Stimulated activated naive CD8-positive, alpha-beta T cell treated with anti-CD3 and anti-CD28 coated beads, Interleukin-15, amount 100 ng/mL, for 72 hours (primary cell): ENCODE data around the gene TTC33.
"Not testable (repeated sequence)": the region's sequence is repeated elsewhere in the genome, so short reads cannot be mapped to it uniquely, and the experiment has no call there.

ENCODE experiments used
- ATAC-seq: fragments of 150-1000 bp; cut with Tn5 transposase; 2 replicates; pipeline ENCODE4 v1.10.0; 2021; ENCODE audit warnings: mild to moderate bottlenecking, moderate library complexity
- DNase-seq, 2 donors: peaks; one replicate each; pipeline ENCODE4 v3.0.0; 2021 to 2022
- H3K27ac Mint-ChIP-seq, 2 donors: one replicate each; pipeline ENCODE4 v1.8.0; 2022; ENCODE audit warnings: mild to moderate bottlenecking in 2 of 2, mixed read lengths in 2 of 2, moderate library complexity in 2 of 2
- H3K27me3 Mint-ChIP-seq: one replicate; pipeline ENCODE4 v1.8.0; 2022; ENCODE audit warnings: mixed read lengths
- H3K4me1 Mint-ChIP-seq: one replicate; pipeline ENCODE4 v1.8.0; 2022; ENCODE audit warnings: mild to moderate bottlenecking, mixed read lengths
- H3K4me3 Mint-ChIP-seq, 2 donors: one replicate each; pipeline ENCODE4 v1.8.0; 2022; ENCODE audit warnings: mild to moderate bottlenecking in 2 of 2, mixed read lengths in 2 of 2, moderate library complexity in 1 of 2
- H3K9me3 Mint-ChIP-seq, 2 donors: one replicate each; pipeline ENCODE4 v1.8.0; 2022; ENCODE audit warnings: mixed read lengths in 2 of 2

TTC33 gene

DNA sequence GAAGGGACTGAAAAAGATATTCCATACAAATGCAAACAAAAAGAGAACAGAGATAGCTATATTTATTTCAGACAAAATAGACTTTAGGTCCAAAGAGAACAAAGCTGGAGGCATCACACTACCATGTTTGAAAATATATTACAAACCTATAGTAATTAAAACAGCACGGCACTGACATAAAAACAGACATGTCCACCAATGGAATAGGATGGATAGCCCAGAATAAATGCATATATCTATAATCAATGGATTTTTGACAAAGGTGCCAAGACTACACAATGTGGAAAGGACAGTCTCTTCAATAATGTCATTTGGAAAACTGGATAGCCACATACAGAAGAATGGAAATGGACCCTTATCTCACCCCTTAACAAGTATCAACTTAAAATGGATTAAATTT, 32.2 kb upstream of the TTC33 start:
- Mint-ChIP-seq H3K27me3 (no peaks in the 10 kb centered on the region), H3K4me1 (peaks cover 49% of the 10 kb centered on the region), H3K9me3 (peaks cover 0 to 6% of the 10 kb centered on the region in 2 donors), H3K27ac (peak overlapping the region in 1 of 2 donors; percentile 24), H3K4me3 (no peak overlapping the region)
- ATAC-seq, result no peak
- DNase-seq, result no peak

DNA sequence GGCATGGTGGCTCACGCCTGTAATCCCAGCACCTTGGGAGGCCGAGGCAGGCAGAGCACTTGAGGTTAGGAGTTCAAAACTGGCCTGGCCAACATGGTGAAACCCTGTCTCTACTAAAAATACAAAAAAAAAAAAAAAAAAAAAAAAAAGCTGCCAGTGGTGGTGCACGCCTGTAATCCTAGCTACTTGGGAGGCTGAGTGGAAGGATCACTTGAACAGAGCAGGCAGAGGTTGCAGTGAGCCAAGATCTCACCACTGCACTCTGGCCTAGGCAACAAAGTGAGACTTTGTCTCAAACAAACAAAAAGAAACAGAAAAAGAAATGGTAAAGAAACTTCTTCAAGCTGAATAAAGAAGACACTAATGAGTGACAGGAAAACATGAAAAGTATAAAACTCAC, 30.9 kb upstream of the TTC33 start:
- peaks cover 55% of the 10 kb centered on the region for H3K4me1 Mint-ChIP-seq
- not testable (repeated sequence) for H3K27me3 Mint-ChIP-seq, H3K9me3 Mint-ChIP-seq, H3K4me3 Mint-ChIP-seq, DNase-seq, H3K27ac Mint-ChIP-seq, ATAC-seq

DNA sequence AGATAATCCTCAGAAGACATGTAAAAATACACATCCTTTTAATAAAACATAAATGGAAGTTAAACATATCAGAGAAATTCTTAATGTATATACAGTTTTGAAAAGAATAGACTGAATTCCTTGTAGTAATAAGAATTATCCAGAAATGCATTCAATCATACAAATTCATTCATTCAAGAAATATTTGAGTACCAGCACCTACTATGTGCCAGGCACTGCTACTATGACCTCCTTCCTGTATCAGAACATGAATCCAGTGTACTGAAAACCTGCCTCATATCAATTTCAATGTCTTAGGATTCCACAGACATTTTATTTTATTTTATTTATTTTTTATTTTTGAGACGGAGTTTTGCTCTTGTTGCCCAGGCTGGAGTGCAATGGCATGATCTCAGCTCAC, 29.2 kb upstream of the TTC33 start:
- DNase-seq (no peak), ATAC-seq (no peak)
- H3K9me3 Mint-ChIP-seq, result peaks cover 0 to 6% of the 10 kb centered on the region in 2 donors
- H3K4me3 Mint-ChIP-seq, result no peak overlapping the region
- no peak overlapping the region for H3K27ac Mint-ChIP-seq
- peaks cover 55% of the 10 kb centered on the region for H3K4me1 Mint-ChIP-seq
- no peaks in the 10 kb centered on the region for H3K27me3 Mint-ChIP-seq

DNA sequence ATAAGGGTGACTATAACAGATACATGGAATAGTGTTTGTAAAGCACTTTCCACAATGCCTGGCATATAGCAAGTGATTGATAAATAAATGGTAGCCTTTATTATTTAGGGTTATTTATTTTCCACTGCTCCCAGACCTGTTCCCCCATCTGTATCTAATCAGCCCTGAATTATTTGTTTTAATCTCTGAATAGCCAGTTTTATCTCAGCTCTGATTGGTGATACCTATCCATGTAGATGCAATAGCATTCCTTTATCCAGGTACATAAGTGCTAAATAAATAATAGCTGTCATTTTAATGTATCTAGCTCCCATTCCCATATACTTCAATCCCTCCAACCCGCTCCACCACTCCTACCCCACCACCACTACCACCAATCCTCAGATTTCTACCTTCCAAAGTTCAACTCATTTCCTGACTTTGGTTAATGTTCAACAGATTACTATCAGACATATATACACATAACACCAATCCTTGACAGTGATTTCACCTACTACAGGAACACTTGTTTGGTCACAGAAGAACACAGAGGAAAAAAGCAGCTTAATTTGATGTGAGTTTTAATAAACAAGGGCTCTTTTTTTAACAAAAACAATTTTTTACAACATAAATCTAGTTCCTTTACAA, 28.4 kb upstream of the TTC33 start:
- no peak for ATAC-seq
- H3K27me3 Mint-ChIP-seq, result no peaks in the 10 kb centered on the region

GRCh38 chr5:40781843-40782409, 26.2 kb upstream of the TTC33 start:
- Mint-ChIP-seq H3K27ac (no peak overlapping the region), H3K27me3 (no peaks in the 10 kb centered on the region), H3K9me3 (no peaks in the 10 kb centered on the region), H3K4me1 (peaks cover 46% of the 10 kb centered on the region), H3K4me3 (no peak overlapping the region)
- ATAC-seq (no peak), DNase-seq (no peak)

More for the DNA sequence above, 28.4 kb upstream of the TTC33 start:
- Mint-ChIP-seq H3K27ac (no peak overlapping the region), H3K9me3 (peaks cover 0 to 6% of the 10 kb centered on the region in 2 donors), H3K4me3 (no peak overlapping the region), H3K4me1 (peaks cover 52% of the 10 kb centered on the region)
- no peak for DNase-seq

GRCh38 chr5:40780858-40781257, 25.1 kb upstream of the TTC33 start:
- ATAC-seq (no peak), DNase-seq (no peak)
- Mint-ChIP-seq H3K27me3 (no peaks in the 10 kb centered on the region), H3K9me3 (no peaks in the 10 kb centered on the region), H3K4me1 (peaks cover 48% of the 10 kb centered on the region), H3K4me3 (no peak overlapping the region), H3K27ac (peak overlapping the region in 1 of 2 donors; percentile 7)

GRCh38 chr5:40780199-40780598, 24.4 kb upstream of the TTC33 start:
- ATAC-seq, result no peak
- Mint-ChIP-seq H3K9me3 (no peaks in the 10 kb centered on the region), H3K4me1 (peaks cover 43% of the 10 kb centered on the region), H3K27me3 (no peaks in the 10 kb centered on the region), H3K27ac (no peak overlapping the region), H3K4me3 (no peak overlapping the region)
- no peak for DNase-seq

- H3K4me3 Mint-ChIP-seq, result no peak overlapping the region
- no peaks in the 10 kb centered on the region for H3K27me3 Mint-ChIP-seq
- no peak for ATAC-seq
- no peak overlapping the region for H3K27ac Mint-ChIP-seq
- no peaks in the 10 kb centered on the region for H3K9me3 Mint-ChIP-seq
- H3K4me1 Mint-ChIP-seq, result peaks cover 40% of the 10 kb centered on the region
- DNase-seq, result no peak
Observed at GRCh38 chr5:40779561-40779960, 23.8 kb upstream of the TTC33 start.

DNA sequence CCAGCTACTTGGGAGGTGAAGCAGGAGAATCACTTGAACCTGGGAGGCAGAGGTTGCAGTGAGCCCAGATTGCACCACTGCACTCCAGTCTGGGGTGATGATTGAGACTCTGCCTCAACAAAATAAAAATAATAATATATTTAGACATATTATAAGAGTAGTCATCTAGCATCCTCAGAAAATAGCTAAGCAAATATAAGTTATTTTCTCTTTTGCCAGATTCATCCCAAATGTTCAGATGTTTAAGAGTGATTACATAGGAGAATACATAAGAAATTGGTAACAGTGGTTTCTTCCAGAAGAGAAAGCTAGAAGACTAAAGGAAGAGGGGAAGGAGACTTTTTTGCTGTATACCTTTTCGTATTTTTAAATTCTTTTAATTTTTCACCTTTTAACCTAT, 22.4 kb upstream of the TTC33 start:
- DNase-seq, result no peak
- H3K4me3 Mint-ChIP-seq, result no peak overlapping the region

GRCh38 chr5:40776658-40776977, 20.9 kb upstream of the TTC33 start:
- no peak overlapping the region for H3K27ac Mint-ChIP-seq
- ATAC-seq, result no peak

More for the DNA sequence above, 22.4 kb upstream of the TTC33 start:
- Mint-ChIP-seq H3K9me3 (no peaks in the 10 kb centered on the region), H3K27me3 (no peaks in the 10 kb centered on the region), H3K27ac (no peak overlapping the region), H3K4me1 (peaks cover 32% of the 10 kb centered on the region)
- ATAC-seq, result no peak

GRCh38 chr5:40775846-40776657, 20.3 kb upstream of the TTC33 start:
- no peak for ATAC-seq
- H3K4me1 Mint-ChIP-seq, result peaks cover 21% of the 10 kb centered on the region
- H3K4me3 Mint-ChIP-seq, result no peak overlapping the region
- no peaks in the 10 kb centered on the region for H3K27me3 Mint-ChIP-seq
- H3K9me3 Mint-ChIP-seq, result no peaks in the 10 kb centered on the region
- no peak for DNase-seq
- peak overlapping the region in 1 of 2 donors; percentile 38 for H3K27ac Mint-ChIP-seq

More at GRCh38 chr5:40776658-40776977, 20.9 kb upstream of the TTC33 start:
- Mint-ChIP-seq H3K4me3 (no peak overlapping the region), H3K9me3 (no peaks in the 10 kb centered on the region), H3K4me1 (peaks cover 25% of the 10 kb centered on the region), H3K27me3 (no peaks in the 10 kb centered on the region)
- DNase-seq, result no peak

- DNase-seq (no peak), ATAC-seq (no peak)
- H3K27ac Mint-ChIP-seq, result no peak overlapping the region
- H3K27me3 Mint-ChIP-seq, result no peaks in the 10 kb centered on the region
- no peaks in the 10 kb centered on the region for H3K9me3 Mint-ChIP-seq
- H3K4me3 Mint-ChIP-seq, result no peak overlapping the region
- H3K4me1 Mint-ChIP-seq, result peaks cover 15% of the 10 kb centered on the region
Observed at GRCh38 chr5:40775085-40775845, 19.5 kb upstream of the TTC33 start.

DNA sequence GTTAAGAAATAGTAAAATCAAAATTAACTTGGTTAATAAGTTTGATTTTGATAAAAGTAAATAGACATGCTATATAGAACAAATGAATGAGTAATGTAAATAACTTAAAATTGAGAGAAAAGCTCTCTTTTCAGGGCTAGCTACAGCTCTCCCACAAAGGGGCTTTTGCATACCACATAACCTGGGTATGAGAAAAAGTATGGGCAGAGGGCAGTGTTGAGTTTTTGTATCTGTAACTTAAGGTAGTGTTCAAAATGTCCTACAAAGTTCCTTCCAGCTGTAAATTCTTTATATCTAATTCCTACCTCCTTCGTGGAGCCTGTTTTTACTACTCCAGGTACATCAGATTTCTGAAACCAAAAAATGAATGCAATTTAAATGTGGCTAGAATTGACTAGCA, 18.9 kb upstream of the TTC33 start:
- DNase-seq (no peak), ATAC-seq (no peak)
- no peaks in the 10 kb centered on the region for H3K9me3 Mint-ChIP-seq
- no peaks in the 10 kb centered on the region for H3K27me3 Mint-ChIP-seq
- no peak overlapping the region for H3K27ac Mint-ChIP-seq
- no peak overlapping the region for H3K4me3 Mint-ChIP-seq
- peaks cover 15% of the 10 kb centered on the region for H3K4me1 Mint-ChIP-seq

GRCh38 chr5:40770764-40771163, 15.0 kb upstream of the TTC33 start:
- Mint-ChIP-seq H3K27me3 (no peaks in the 10 kb centered on the region), H3K4me3 (no peak overlapping the region), H3K9me3 (no peaks in the 10 kb centered on the region), H3K4me1 (peaks cover under 1% of the 10 kb centered on the region), H3K27ac (no peak overlapping the region)
- ATAC-seq (no peak), DNase-seq (no peak)

GRCh38 chr5:40762705-40763104, 6.9 kb upstream of the TTC33 start:
- no peak overlapping the region for H3K27ac Mint-ChIP-seq
- DNase-seq (no peak), ATAC-seq (no peak)
- no peaks in the 10 kb centered on the region for H3K4me1 Mint-ChIP-seq
- H3K9me3 Mint-ChIP-seq, result no peaks in the 10 kb centered on the region
- no peaks in the 10 kb centered on the region for H3K27me3 Mint-ChIP-seq
- H3K4me3 Mint-ChIP-seq, result no peak overlapping the region

- no peak overlapping the region for H3K27ac Mint-ChIP-seq
- no peaks in the 10 kb centered on the region for H3K9me3 Mint-ChIP-seq
- DNase-seq (no peak), ATAC-seq (no peak)
- no peak overlapping the region for H3K4me3 Mint-ChIP-seq
- no peaks in the 10 kb centered on the region for H3K27me3 Mint-ChIP-seq
- H3K4me1 Mint-ChIP-seq, result no peaks in the 10 kb centered on the region
Observed at GRCh38 chr5:40757400-40757799, 1.6 kb upstream of the TTC33 start.
